HEK293 (cell line): ENCODE data around the gene CECR2.

Source experiments
- CTCF ChIA-PET: fragments of 350-600 bp; formaldehyde crosslinking; extraction: SDS; loops from one replicate; lab custom pipeline; 2021; ENCODE audit warnings: antibody characterized with exemption; lab: Yijun Ruan, JAX
- POLR2A ChIA-PET: fragments of 300-600 bp; formaldehyde crosslinking; extraction: SDS; loops from one replicate; lab custom pipeline; 2020; ENCODE audit warnings: antibody characterized with exemption, inconsistent platforms; lab: Yijun Ruan, JAX
- H3K27ac ChIP-seq: fragments of 200-500 bp; sonication (Bioruptor generic); 2 replicates; pipeline ENCODE4 v1.5.1; 2014; ENCODE audit warnings: low read depth, low read length, control low read depth, inconsistent platforms; ENCODE audit errors: extremely low read depth
- H3K36me3 ChIP-seq, 2 experiments: fragments of 200-500 bp in 1 of 2; sonication (Bioruptor generic) in 1 of 2; 1 replicate in 1 of 2; 2 replicates in 1 of 2; pipeline ENCODE4 v1.5.1; 2014 to 2017; ENCODE audit warnings: inconsistent platforms in 2 of 2, low read length in 2 of 2; ENCODE audit not compliant: control insufficient read depth in 2 of 2, insufficient read depth in 1 of 2
- H3K4me1 ChIP-seq: fragments of 200-500 bp; sonication (Bioruptor generic); 2 replicates; pipeline ENCODE4 v1.5.1; 2014; ENCODE audit warnings: mild to moderate bottlenecking, low read length, inconsistent platforms; ENCODE audit not compliant: control insufficient read depth, insufficient read depth
- H3K4me3 ChIP-seq: 2 replicates; pipeline ENCODE4 v1.5.1; 2011; ENCODE audit warnings: low read depth, mild to moderate bottlenecking, control low read depth, low read length, moderate library complexity
- H3K9me3 ChIP-seq: fragments of 200-500 bp; sonication (Bioruptor generic); 2 replicates; pipeline ENCODE4 v1.5.1; 2014; ENCODE audit warnings: low read depth, low read length, inconsistent platforms; ENCODE audit not compliant: control insufficient read depth, insufficient read depth
- ATF2 ChIP-seq: fragments of 450-650 bp; formaldehyde crosslinking; IDR thresholded peaks from 2 replicates; pipeline ENCODE4 v1.5.1; 2016; ENCODE audit warnings: missing biosample characterization, missing genetic modification characterization, low read depth
- HOXD13 ChIP-seq: sonication (generic); formaldehyde crosslinking; IDR thresholded peaks from 2 replicates; pipeline ENCODE4 v1.8.0; 2022; ENCODE audit warnings: missing genetic modification reagents, borderline replicate concordance
- KLF1 ChIP-seq: fragments of 450-650 bp; formaldehyde crosslinking; IDR thresholded peaks from 2 replicates; pipeline ENCODE4 v1.5.1; 2016; ENCODE audit warnings: missing biosample characterization, missing genetic modification characterization
- PRDM4 ChIP-seq: fragments of 450-650 bp; formaldehyde crosslinking; IDR thresholded peaks from 2 replicates; pipeline ENCODE4 v1.5.1; 2017; ENCODE audit warnings: missing biosample characterization, missing genetic modification characterization
- ZBTB49 ChIP-seq: fragments of 450-650 bp; formaldehyde crosslinking; IDR thresholded peaks from 2 replicates; pipeline ENCODE4 v1.5.1; 2016; ENCODE audit warnings: missing biosample characterization, missing genetic modification characterization, low read depth
- ZBTB6 ChIP-seq: fragments of 450-650 bp; formaldehyde crosslinking; IDR thresholded peaks from 2 replicates; pipeline ENCODE4 v1.5.1; 2017; ENCODE audit warnings: missing biosample characterization, missing genetic modification characterization
- ZNF114 ChIP-seq: fragments of 450-650 bp; formaldehyde crosslinking; IDR thresholded peaks from 2 replicates; pipeline ENCODE4 v1.5.0; 2017; ENCODE audit warnings: missing biosample characterization, missing genetic modification characterization
- ZNF155 ChIP-seq: fragments of 450-650 bp; formaldehyde crosslinking; IDR thresholded peaks from 2 replicates; pipeline ENCODE4 v1.5.1; 2016; ENCODE audit warnings: missing biosample characterization, missing genetic modification characterization
- ZNF175 ChIP-seq: fragments of 450-650 bp; formaldehyde crosslinking; IDR thresholded peaks from 2 replicates; pipeline ENCODE4 v1.5.1; 2016; ENCODE audit warnings: missing biosample characterization, missing genetic modification characterization
- ZNF211 ChIP-seq: fragments of 450-650 bp; formaldehyde crosslinking; IDR thresholded peaks from 2 replicates; pipeline ENCODE4 v1.5.1; 2016; ENCODE audit warnings: low read depth, missing biosample characterization, missing genetic modification characterization
- ZNF239 ChIP-seq: fragments of 450-650 bp; formaldehyde crosslinking; IDR thresholded peaks from 2 replicates; pipeline ENCODE4 v1.5.1; 2016; ENCODE audit warnings: missing biosample characterization, missing genetic modification characterization
- ZNF394 ChIP-seq: fragments of 450-650 bp; formaldehyde crosslinking; IDR thresholded peaks from 2 replicates; pipeline ENCODE4 v1.5.1; 2016; ENCODE audit warnings: missing biosample characterization, missing genetic modification characterization, mild to moderate bottlenecking, moderate library complexity, borderline replicate concordance
- ZNF558 ChIP-seq: fragments of 450-650 bp; formaldehyde crosslinking; IDR thresholded peaks from 2 replicates; pipeline ENCODE4 v1.5.1; 2016; ENCODE audit warnings: missing biosample characterization, missing genetic modification characterization
- ZNF654 ChIP-seq: fragments of 450-650 bp; formaldehyde crosslinking; IDR thresholded peaks from 2 replicates; pipeline ENCODE4 v1.5.1; 2016; ENCODE audit warnings: low read depth, missing biosample characterization, missing genetic modification characterization
- ZNF792 ChIP-seq: fragments of 450-650 bp; formaldehyde crosslinking; IDR thresholded peaks from 2 replicates; pipeline ENCODE4 v1.5.1; 2016; ENCODE audit warnings: missing biosample characterization, missing genetic modification characterization
- ZNF830 ChIP-seq: fragments of 450-650 bp; IDR thresholded peaks from 2 replicates; pipeline ENCODE4 v1.5.0; 2018; ENCODE audit warnings: missing biosample characterization, missing genetic modification characterization, low read depth, mild to moderate bottlenecking, moderate library complexity
- ZSCAN5A ChIP-seq: fragments of 450-650 bp; formaldehyde crosslinking; IDR thresholded peaks from 2 replicates; pipeline ENCODE4 v1.5.1; 2016; ENCODE audit warnings: missing biosample characterization, missing genetic modification characterization

Gene CECR2

GRCh38 chr22:17348464-17349103, 20.7 kb upstream of the CECR2 start:
- Histone ChIP-seq H3K9me3 (no peaks in the 10 kb centered on the region), H3K27ac (no peak overlapping the region), H3K4me3 (no peak overlapping the region), H3K4me1 (no peaks in the 10 kb centered on the region), H3K36me3 (no peaks in the 10 kb centered on the region)
- ChIA-PET CTCF (interaction anchor here (0.5 to 0.8 kb wide), 2 partner anchors 177 to 1646 kb away, joined by 3 to 4 read pairs; no protein-coding TSS in a partner anchor), POLR2A (no interaction called here)
- TF ChIP-seq ZNF155 (tag by site-specific recombination) (no peak), ZNF558 (tag by site-specific recombination) (no peak), ZNF792 (no peak), HOXD13 (CRISPR knock-in tag) (no peak), ZNF239 (no peak), ZNF175 (tag by site-specific recombination) (no peak), ZNF654 (tag by site-specific recombination) (no peak), ZNF830 (tag by site-specific recombination) (no peak)

GRCh38 chr22:17349172-17349571, 20.1 kb upstream of the CECR2 start:
- TF ChIP-seq ATF2 (tag by site-specific recombination) (no peak), PRDM4 (tag by site-specific recombination) (no peak), ZBTB49 (tag by site-specific recombination) (no peak), ZNF114 (tag by site-specific recombination) (no peak), ZNF394 (tag by site-specific recombination) (no peak), ZNF211 (tag by site-specific recombination) (no peak)
- Histone ChIP-seq H3K27ac (no peak overlapping the region), H3K4me3 (no peak overlapping the region), H3K36me3 (no peaks in the 10 kb centered on the region), H3K4me1 (no peaks in the 10 kb centered on the region), H3K9me3 (no peaks in the 10 kb centered on the region)
- ChIA-PET POLR2A (no interaction called here), CTCF (interaction anchor here (0.5 to 0.8 kb wide), 2 partner anchors 177 to 1646 kb away, joined by 3 to 4 read pairs; no protein-coding TSS in a partner anchor)

GRCh38 chr22:17350292-17350691, 19.0 kb upstream of the CECR2 start:
- Histone ChIP-seq H3K36me3 (no peaks in the 10 kb centered on the region), H3K4me3 (no peak overlapping the region), H3K27ac (no peak overlapping the region), H3K9me3 (no peaks in the 10 kb centered on the region), H3K4me1 (no peaks in the 10 kb centered on the region)
- TF ChIP-seq ZNF558 (tag by site-specific recombination) (no peak), KLF1 (tag by site-specific recombination) (no peak), ZBTB6 (tag by site-specific recombination) (no peak), ZSCAN5A (tag by site-specific recombination) (no peak)
- ChIA-PET POLR2A (no interaction called here), CTCF (interaction anchor here (0.6 kb wide), 1 partner anchor 48 kb away, joined by 8 read pairs; no protein-coding TSS in a partner anchor)
